HepG2 (cell line): ENCODE data around the gene SYNPR. TPM values are rescaled to one million over a fixed set of nuclear protein-coding genes. Genes with fewer than 3 reads are reported as not detected.

Source experiments
- ATAC-seq: fragments of 200-7000 bp; cut with Tn5 transposase; 3 replicates; pipeline ENCODE4 v1.9.1; 2020; ENCODE audit warnings: mild to moderate bottlenecking, moderate library complexity
- BruUV-seq: library from RNA; stranded (reverse); fragments of 400-500 nt; replicated peaks from 2 replicates; lab custom pipeline; 2021; lab: Mats Ljungman, UMichigan
- CTCF ChIA-PET: fragments of 300-600 bp; formaldehyde crosslinking; extraction: SDS; loops from one replicate; lab custom pipeline; 2021; ENCODE audit warnings: low total read pairs, inconsistent platforms, low intra/inter-chr PET ratio; lab: Yijun Ruan, JAX
- POLR2A ChIA-PET: fragments of 350-600 bp; sonication (Branson Sonifier 250); formaldehyde crosslinking; loops from one replicate; lab custom pipeline; 2020; ENCODE audit warnings: antibody characterized with exemption, inconsistent platforms; lab: Yijun Ruan, JAX
- DNase-seq: peaks from one replicate; pipeline ENCODE4 v3.0.0-alpha.2; 2015; ENCODE audit warnings: low spot score
- FAIRE-seq: peaks from 3 replicates; lab custom pipeline; 2011; peaks lifted over from hg19 to GRCh38; lab: Jason Lieb, UNC
- H2AFZ ChIP-seq: one replicate; pipeline ENCODE4 v1.6.1; 2011; ENCODE audit warnings: low read length, inconsistent platforms
- H3K27ac ChIP-seq: fragments of 300-600 bp; 3 replicates; pipeline ENCODE4 v1.8.0; 2011; ENCODE audit warnings: mixed run types, mild to moderate bottlenecking, mixed read lengths, low read length, inconsistent platforms; ENCODE audit not compliant: insufficient read depth; ENCODE audit errors: extremely low read length
- H3K27me3 ChIP-seq, 2 experiments: fragments of 200-600 bp in 1 of 2; 2 replicates in 1 of 2; 3 replicates in 1 of 2; pipeline versions ENCODE4 v1.6.0 to v1.8.0; 2011; ENCODE audit warnings: low read length in 2 of 2, mild to moderate bottlenecking in 2 of 2, moderate library complexity in 2 of 2, inconsistent platforms in 1 of 2; ENCODE audit not compliant: insufficient read depth in 2 of 2, control insufficient read depth in 1 of 2
- H3K36me3 ChIP-seq, 2 experiments: fragments of 200-600 bp in 1 of 2; replicated peaks in 1 of 2; 2 replicates in 1 of 2; 3 replicates in 1 of 2; pipeline versions ENCODE4 v1.5.1 to v1.8.0; 2011; ENCODE audit warnings: low read length in 2 of 2, inconsistent platforms in 1 of 2; ENCODE audit not compliant: insufficient read depth in 2 of 2, control insufficient read depth in 1 of 2
- H3K4me1 ChIP-seq: 2 replicates; pipeline ENCODE4 v1.5.1; 2012; ENCODE audit warnings: low read length, inconsistent platforms; ENCODE audit not compliant: insufficient read depth
- H3K4me2 ChIP-seq: 2 replicates; pipeline ENCODE4 v1.6.0; 2011; ENCODE audit warnings: low read depth, low read length, inconsistent platforms
- H3K4me3 ChIP-seq, 3 experiments: fragments of 200-600 bp in 1 of 3; sonication (generic), shearing (Covaris generic) in 1 of 3; replicated peaks in 1 of 3; 2 replicates each; pipeline ENCODE4 v1.5.1; 2011 to 2016; ENCODE audit warnings: low read length in 3 of 3, inconsistent platforms in 2 of 3, low read depth in 2 of 3, mild to moderate bottlenecking in 2 of 3, control low read depth in 1 of 3, mixed read lengths in 1 of 3; ENCODE audit not compliant: insufficient read depth in 1 of 3
- H3K79me2 ChIP-seq: one replicate; pipeline ENCODE4 v1.6.1; 2011; ENCODE audit warnings: low read length, inconsistent platforms; ENCODE audit not compliant: insufficient read depth
- H3K9ac ChIP-seq: 2 replicates; pipeline ENCODE4 v1.6.0; 2011; ENCODE audit warnings: mild to moderate bottlenecking, low read depth, low read length, inconsistent platforms; ENCODE audit not compliant: insufficient read depth
- H3K9me3 ChIP-seq: 2 replicates; pipeline ENCODE4 v1.5.1; 2012; ENCODE audit warnings: mild to moderate bottlenecking, low read length
- H4K20me1 ChIP-seq: 2 replicates; pipeline ENCODE4 v1.6.0; 2011; ENCODE audit warnings: inconsistent platforms, mild to moderate bottlenecking, low read length, moderate library complexity; ENCODE audit not compliant: insufficient read depth
- CBX1 ChIP-seq: IDR thresholded peaks from one replicate; pipeline ENCODE4 v1.6.1; 2016; ENCODE audit warnings: antibody characterized with exemption, low read depth
- ISL2 ChIP-seq: sonication (generic); formaldehyde crosslinking; IDR thresholded peaks from 2 replicates; pipeline ENCODE4 v1.5.0; 2020; ENCODE audit warnings: missing genetic modification reagents
- KLF11 ChIP-seq: IDR thresholded peaks from 2 replicates; pipeline ENCODE4 v1.6.1; 2016; ENCODE audit warnings: missing compliant biosample characterization
- NFE2 ChIP-seq: sonication (generic); formaldehyde crosslinking; IDR thresholded peaks from 2 replicates; pipeline ENCODE4 v1.4.0; 2020; ENCODE audit warnings: missing genetic modification reagents
- NFIB ChIP-seq: sonication (generic); formaldehyde crosslinking; IDR thresholded peaks from 2 replicates; pipeline ENCODE4 v1.9.0; 2021; ENCODE audit warnings: missing genetic modification reagents, mild to moderate bottlenecking, borderline replicate concordance
- TBP ChIP-seq: sonication (generic); formaldehyde crosslinking; IDR thresholded peaks from 2 replicates; pipeline ENCODE4 v1.5.0; 2020; ENCODE audit warnings: missing genetic modification reagents
- ZFP36 ChIP-seq: fragments of 150-350 bp; IDR thresholded peaks from 2 replicates; pipeline ENCODE4 v1.6.1; 2018; ENCODE audit warnings: borderline replicate concordance, low read length, low read depth; ENCODE audit not compliant: partially characterized antibody
- ZNF354B ChIP-seq: sonication (generic); formaldehyde crosslinking; IDR thresholded peaks from 2 replicates; pipeline ENCODE4 v1.8.0; 2022; ENCODE audit warnings: mild to moderate bottlenecking, missing genetic modification reagents
- ZNF569 ChIP-seq: sonication (generic); formaldehyde crosslinking; IDR thresholded peaks from 2 replicates; pipeline ENCODE4 v1.5.0; 2020; ENCODE audit warnings: mild to moderate bottlenecking, missing genetic modification reagents, moderate library complexity, borderline replicate concordance
- in situ Hi-C: cut with HindIII; loops from 2 replicates; pipeline ENCODE4 v1.10.0; 2017; ENCODE audit warnings: low pct_unique_long_range_greater_than_20kb; ENCODE audit not compliant: extremely low pct_ligation_motif_present
- intact Hi-C: fragments of 100-400 bp; cut with micrococcal nuclease; formaldehyde crosslinking; loops from one replicate; pipeline ENCODE4 v1.10.0; 2022; ENCODE audit not compliant: unreplicated experiment
- polyA plus RNA-seq, 8 experiments: library from polyadenylated mRNA; depleted of rRNA in 3 of 8; stranded (reverse) in 7 of 8; unstranded in 1 of 8; fragments of >200 nt; fragmentation: Illumina TruSeq in 4 of 8; extraction: Trizol in 4 of 8; gene quantifications; 2 replicates each; pipeline versions ENCODE4 v1.2.1 to v1.2.3, GENCODE V29; 2011 to 2016; ENCODE audit warnings: low read depth in 4 of 8, missing spikeins in 1 of 8, mixed read lengths in 1 of 8; ENCODE audit not compliant: insufficient read depth in 1 of 8
- total RNA-seq, 5 experiments: library from RNA; depleted of rRNA; stranded (reverse); fragments of >200 nt; fragmentation: Illumina TruSeq; extraction: Trizol; gene quantifications; 2 replicates each; pipeline ENCODE4 v1.2.3, GENCODE V29; 2016; ENCODE audit warnings: low read depth in 1 of 5
- TF ChIP-seq, protein P1 (sequence below): sonication (generic); formaldehyde crosslinking; IDR thresholded peaks from 2 replicates; pipeline ENCODE4 v1.4.0; 2020; ENCODE audit warnings: missing genetic modification reagents, borderline replicate concordance
- TF ChIP-seq, protein P2 (sequence below): sonication (generic); formaldehyde crosslinking; IDR thresholded peaks from 2 replicates; pipeline ENCODE4 v1.4.0; 2020; ENCODE audit warnings: mild to moderate bottlenecking, missing genetic modification reagents
- TF ChIP-seq, protein P3 (sequence below): IDR thresholded peaks from 2 replicates; pipeline ENCODE4 v1.6.1; 2016; ENCODE audit warnings: low read depth, missing genetic modification reagents, missing compliant biosample characterization

The SYNPR gene
- total and polyA plus RNA-seq, 2 of the 13 experiments (the other 11 are each of a cell fraction or from before 2014, with no cell fraction given) = 0.04 TPM; not detected in 1

DNA sequence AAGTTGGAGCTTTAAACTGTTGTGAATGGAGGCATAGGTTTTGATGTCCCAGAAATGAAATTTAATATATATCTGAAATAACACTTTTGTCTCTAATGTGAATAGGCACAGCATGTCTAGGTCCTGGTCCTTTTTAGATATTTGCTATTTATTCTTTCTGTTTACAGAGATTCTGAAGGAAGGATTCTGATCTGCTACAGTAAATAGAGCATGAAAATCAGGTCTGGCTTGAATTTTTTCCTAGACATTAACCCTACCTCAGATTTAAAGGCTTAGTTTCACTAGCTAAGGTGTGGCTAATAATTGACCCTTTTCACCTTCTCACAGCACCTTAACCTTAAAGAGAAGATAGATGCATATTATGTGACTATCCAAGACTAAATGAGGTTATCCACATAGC, 48.0 kb upstream of the SYNPR start:
- no peak for FAIRE-seq
- Histone ChIP-seq H3K79me2 (no peaks in the 10 kb centered on the region), H3K9ac (no peak overlapping the region), H3K27ac (no peak overlapping the region), H3K4me3 (no peak overlapping the region), H3K4me2 (no peak overlapping the region), H3K27me3 (no peaks in the 10 kb centered on the region), H4K20me1 (no peaks in the 10 kb centered on the region), H2AFZ (no peak overlapping the region), H3K36me3 (no peaks in the 10 kb centered on the region), H3K4me1 (no peaks in the 10 kb centered on the region), H3K9me3 (peaks cover 7% of the 10 kb centered on the region; the same call in 1 of the 2 replicates)
- intact Hi-C loops = no loop called here
- no peak for ATAC-seq
- no peak for DNase-seq
- in situ Hi-C loops = no loop called here
- BruUV-seq = no TSS peak
- ChIA-PET CTCF (no interaction called here), POLR2A (no interaction called here)
- no peak for TF ChIP-seq CBX1
- no peak for TF ChIP-seq KLF11 (CRISPR knock-in tag)
- TF ChIP-seq, protein P1, sequence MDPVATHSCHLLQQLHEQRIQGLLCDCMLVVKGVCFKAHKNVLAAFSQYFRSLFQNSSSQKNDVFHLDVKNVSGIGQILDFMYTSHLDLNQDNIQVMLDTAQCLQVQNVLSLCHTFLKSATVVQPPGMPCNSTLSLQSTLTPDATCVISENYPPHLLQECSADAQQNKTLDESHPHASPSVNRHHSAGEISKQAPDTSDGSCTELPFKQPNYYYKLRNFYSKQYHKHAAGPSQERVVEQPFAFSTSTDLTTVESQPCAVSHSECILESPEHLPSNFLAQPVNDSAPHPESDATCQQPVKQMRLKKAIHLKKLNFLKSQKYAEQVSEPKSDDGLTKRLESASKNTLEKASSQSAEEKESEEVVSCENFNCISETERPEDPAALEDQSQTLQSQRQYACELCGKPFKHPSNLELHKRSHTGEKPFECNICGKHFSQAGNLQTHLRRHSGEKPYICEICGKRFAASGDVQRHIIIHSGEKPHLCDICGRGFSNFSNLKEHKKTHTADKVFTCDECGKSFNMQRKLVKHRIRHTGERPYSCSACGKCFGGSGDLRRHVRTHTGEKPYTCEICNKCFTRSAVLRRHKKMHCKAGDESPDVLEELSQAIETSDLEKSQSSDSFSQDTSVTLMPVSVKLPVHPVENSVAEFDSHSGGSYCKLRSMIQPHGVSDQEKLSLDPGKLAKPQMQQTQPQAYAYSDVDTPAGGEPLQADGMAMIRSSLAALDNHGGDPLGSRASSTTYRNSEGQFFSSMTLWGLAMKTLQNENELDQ (CRISPR knock-in tag) = no peak
- TF ChIP-seq, protein P2, sequence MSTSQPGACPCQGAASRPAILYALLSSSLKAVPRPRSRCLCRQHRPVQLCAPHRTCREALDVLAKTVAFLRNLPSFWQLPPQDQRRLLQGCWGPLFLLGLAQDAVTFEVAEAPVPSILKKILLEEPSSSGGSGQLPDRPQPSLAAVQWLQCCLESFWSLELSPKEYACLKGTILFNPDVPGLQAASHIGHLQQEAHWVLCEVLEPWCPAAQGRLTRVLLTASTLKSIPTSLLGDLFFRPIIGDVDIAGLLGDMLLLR (CRISPR knock-in tag) = no peak
- no peak for TF ChIP-seq ZNF354B (CRISPR knock-in tag)
- TF ChIP-seq NFE2 = no peak
- TF ChIP-seq ZNF569 (CRISPR knock-in tag) = no peak
- TF ChIP-seq ISL2 = no peak
- TF ChIP-seq ZFP36 = no peak
- no peak for TF ChIP-seq NFIB (CRISPR knock-in tag)
- TF ChIP-seq, protein P3, sequence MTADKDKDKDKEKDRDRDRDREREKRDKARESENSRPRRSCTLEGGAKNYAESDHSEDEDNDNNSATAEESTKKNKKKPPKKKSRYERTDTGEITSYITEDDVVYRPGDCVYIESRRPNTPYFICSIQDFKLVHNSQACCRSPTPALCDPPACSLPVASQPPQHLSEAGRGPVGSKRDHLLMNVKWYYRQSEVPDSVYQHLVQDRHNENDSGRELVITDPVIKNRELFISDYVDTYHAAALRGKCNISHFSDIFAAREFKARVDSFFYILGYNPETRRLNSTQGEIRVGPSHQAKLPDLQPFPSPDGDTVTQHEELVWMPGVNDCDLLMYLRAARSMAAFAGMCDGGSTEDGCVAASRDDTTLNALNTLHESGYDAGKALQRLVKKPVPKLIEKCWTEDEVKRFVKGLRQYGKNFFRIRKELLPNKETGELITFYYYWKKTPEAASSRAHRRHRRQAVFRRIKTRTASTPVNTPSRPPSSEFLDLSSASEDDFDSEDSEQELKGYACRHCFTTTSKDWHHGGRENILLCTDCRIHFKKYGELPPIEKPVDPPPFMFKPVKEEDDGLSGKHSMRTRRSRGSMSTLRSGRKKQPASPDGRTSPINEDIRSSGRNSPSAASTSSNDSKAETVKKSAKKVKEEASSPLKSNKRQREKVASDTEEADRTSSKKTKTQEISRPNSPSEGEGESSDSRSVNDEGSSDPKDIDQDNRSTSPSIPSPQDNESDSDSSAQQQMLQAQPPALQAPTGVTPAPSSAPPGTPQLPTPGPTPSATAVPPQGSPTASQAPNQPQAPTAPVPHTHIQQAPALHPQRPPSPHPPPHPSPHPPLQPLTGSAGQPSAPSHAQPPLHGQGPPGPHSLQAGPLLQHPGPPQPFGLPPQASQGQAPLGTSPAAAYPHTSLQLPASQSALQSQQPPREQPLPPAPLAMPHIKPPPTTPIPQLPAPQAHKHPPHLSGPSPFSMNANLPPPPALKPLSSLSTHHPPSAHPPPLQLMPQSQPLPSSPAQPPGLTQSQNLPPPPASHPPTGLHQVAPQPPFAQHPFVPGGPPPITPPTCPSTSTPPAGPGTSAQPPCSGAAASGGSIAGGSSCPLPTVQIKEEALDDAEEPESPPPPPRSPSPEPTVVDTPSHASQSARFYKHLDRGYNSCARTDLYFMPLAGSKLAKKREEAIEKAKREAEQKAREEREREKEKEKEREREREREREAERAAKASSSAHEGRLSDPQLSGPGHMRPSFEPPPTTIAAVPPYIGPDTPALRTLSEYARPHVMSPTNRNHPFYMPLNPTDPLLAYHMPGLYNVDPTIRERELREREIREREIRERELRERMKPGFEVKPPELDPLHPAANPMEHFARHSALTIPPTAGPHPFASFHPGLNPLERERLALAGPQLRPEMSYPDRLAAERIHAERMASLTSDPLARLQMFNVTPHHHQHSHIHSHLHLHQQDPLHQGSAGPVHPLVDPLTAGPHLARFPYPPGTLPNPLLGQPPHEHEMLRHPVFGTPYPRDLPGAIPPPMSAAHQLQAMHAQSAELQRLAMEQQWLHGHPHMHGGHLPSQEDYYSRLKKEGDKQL (CRISPR knock-in tag) = no peak
- TF ChIP-seq TBP (CRISPR knock-in tag) = no peak
